Measurements from ENCODE around the gene CACHD1. TPM values are rescaled to one million over a fixed set of nuclear protein-coding genes. Genes with fewer than 3 reads are reported as not detected.

CACHD1 gene
- total and polyA plus RNA-seq, 2 of the 4 experiments (the other 2 are of a cell fraction): 2.9 to 5.9 TPM

DNA sequence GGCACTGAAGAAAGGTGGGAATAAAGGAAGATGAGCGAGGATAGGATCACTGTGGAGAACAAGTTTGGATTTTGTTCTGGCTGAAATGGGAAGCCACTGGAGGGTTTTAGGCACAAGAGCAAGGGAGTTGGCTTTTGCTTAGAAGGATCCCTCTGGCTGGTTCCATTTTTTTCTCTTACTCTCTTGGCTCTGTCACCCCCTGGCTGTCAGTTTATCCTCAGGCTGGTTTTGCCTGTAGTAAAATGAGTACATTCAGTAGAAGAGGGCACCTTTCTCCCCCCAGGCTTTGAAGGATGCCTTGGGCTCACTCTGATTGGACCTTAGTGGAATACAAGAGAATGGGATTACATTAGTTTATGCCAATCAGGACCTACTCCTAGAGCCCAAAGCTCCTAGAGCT, 17.1 kb downstream of the CACHD1 start:
- H2BK15ac ChIP-seq (ENCODE audit: low read depth, low read length): no peak overlapping the region
- no peak overlapping the region for H2BK120ac ChIP-seq (ENCODE audit: low read depth, low read length)
- H3K14ac ChIP-seq (replicated peaks; ENCODE audit: low read depth, low read length): no peak overlapping the region
- no peaks in the 10 kb centered on the region for H3K36me3 ChIP-seq (ENCODE audit: control insufficient read depth, insufficient read depth, low read length)
- H4K8ac ChIP-seq (ENCODE audit: low read depth in 2 of 2, low read length in 2 of 2): no peak overlapping the region
- no peak overlapping the region for H3K56ac ChIP-seq (ENCODE audit: extremely low read depth, insufficient read depth, low read length)
- H2AFZ ChIP-seq (replicated peaks; ENCODE audit: low read length, poor library complexity): no peak overlapping the region
- H3K23ac ChIP-seq (ENCODE audit: low read depth, low read length): no peak overlapping the region
- no peaks in the 10 kb centered on the region; the same call in 1 of the 2 replicates for H3K27me3 ChIP-seq (ENCODE audit: control insufficient read depth, insufficient read depth, low read length)
- no peak overlapping the region for H4K91ac ChIP-seq (ENCODE audit: insufficient read depth, low read depth, low read length)
- H3K9ac ChIP-seq (ENCODE audit: low read depth, low read length): no peak overlapping the region
- H2AK9ac ChIP-seq (replicated peaks; ENCODE audit: low read depth, low read length, poor library complexity): no peak overlapping the region
- H2BK20ac ChIP-seq (ENCODE audit: low read depth, low read length): no peak overlapping the region
- H2AK5ac ChIP-seq (ENCODE audit: low read depth, low read length): no peak overlapping the region
- no peak overlapping the region for H2BK5ac ChIP-seq (ENCODE audit: low read depth, low read length, poor library complexity, severe bottlenecking)
- no peaks in the 10 kb centered on the region for H3K79me1 ChIP-seq (ENCODE audit: low read depth in 1 of 2, low read length in 2 of 2)
- no peaks in the 10 kb centered on the region for H3K4me1 ChIP-seq (ENCODE audit: control insufficient read depth, insufficient read depth, low read length)
- ATAC-seq (ENCODE audit: low read depth): no peak
- BruUV-seq (replicated peaks): no TSS peak
- H3K9me3 ChIP-seq (ENCODE audit: control insufficient read depth, insufficient read depth, low read length): no peaks in the 10 kb centered on the region
- intact Hi-C loops (cut with micrococcal nuclease): no loop called here
- ChIA-PET POLR2A (ENCODE audit: unreplicated experiment) (no interaction called here), CTCF (no interaction called here)
- H3K4me3 ChIP-seq (ENCODE audit: insufficient read depth, low read depth, low read length): no peak overlapping the region
- dilution Hi-C loops (cut with HindIII; ENCODE audit: low sequenced_read_pairs, unreplicated experiment): no loop called here
- in situ Hi-C loops (cut with MboI; ENCODE audit: low sequenced_read_pairs): no loop called here
- 0 out of 2 replicates have a peak, but pooled peaks cover 3% of the 10 kb centered on the region for H4K20me1 ChIP-seq (ENCODE audit: insufficient read depth, low read length)
- no peak for DNase-seq
- no peaks in the 10 kb centered on the region for H3K9me1 ChIP-seq (ENCODE audit: insufficient read depth, low read length)
- H3K4ac ChIP-seq (ENCODE audit: low read depth, low read length): no peak overlapping the region
- no peak for TF ChIP-seq MAFK (IDR thresholded peaks at IDR 0.05; ENCODE audit: low read depth, low read length)
- no peak for TF ChIP-seq CHD1 (IDR thresholded peaks at IDR 0.05; ENCODE audit: low read depth, low read length)
- TF ChIP-seq, protein P1, sequence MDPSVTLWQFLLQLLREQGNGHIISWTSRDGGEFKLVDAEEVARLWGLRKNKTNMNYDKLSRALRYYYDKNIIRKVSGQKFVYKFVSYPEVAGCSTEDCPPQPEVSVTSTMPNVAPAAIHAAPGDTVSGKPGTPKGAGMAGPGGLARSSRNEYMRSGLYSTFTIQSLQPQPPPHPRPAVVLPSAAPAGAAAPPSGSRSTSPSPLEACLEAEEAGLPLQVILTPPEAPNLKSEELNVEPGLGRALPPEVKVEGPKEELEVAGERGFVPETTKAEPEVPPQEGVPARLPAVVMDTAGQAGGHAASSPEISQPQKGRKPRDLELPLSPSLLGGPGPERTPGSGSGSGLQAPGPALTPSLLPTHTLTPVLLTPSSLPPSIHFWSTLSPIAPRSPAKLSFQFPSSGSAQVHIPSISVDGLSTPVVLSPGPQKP (IDR thresholded peaks at IDR 0.05; ENCODE audit: borderline replicate concordance, low read depth, low read length): no peak
- TF ChIP-seq SMC3 (IDR thresholded peaks at IDR 0.05; ENCODE audit: low read depth, low read length): no peak
- no peak for TF ChIP-seq RAD21 (IDR thresholded peaks at IDR 0.05; ENCODE audit: low read length)
- no peak for TF ChIP-seq RFX5 (IDR thresholded peaks at IDR 0.05; ENCODE audit: low read depth, low read length)
- TF ChIP-seq, protein P2, sequence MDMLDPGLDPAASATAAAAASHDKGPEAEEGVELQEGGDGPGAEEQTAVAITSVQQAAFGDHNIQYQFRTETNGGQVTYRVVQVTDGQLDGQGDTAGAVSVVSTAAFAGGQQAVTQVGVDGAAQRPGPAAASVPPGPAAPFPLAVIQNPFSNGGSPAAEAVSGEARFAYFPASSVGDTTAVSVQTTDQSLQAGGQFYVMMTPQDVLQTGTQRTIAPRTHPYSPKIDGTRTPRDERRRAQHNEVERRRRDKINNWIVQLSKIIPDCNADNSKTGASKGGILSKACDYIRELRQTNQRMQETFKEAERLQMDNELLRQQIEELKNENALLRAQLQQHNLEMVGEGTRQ (IDR thresholded peaks at IDR 0.05; ENCODE audit: low read depth, low read length): no peak
- TF ChIP-seq, protein P3, sequence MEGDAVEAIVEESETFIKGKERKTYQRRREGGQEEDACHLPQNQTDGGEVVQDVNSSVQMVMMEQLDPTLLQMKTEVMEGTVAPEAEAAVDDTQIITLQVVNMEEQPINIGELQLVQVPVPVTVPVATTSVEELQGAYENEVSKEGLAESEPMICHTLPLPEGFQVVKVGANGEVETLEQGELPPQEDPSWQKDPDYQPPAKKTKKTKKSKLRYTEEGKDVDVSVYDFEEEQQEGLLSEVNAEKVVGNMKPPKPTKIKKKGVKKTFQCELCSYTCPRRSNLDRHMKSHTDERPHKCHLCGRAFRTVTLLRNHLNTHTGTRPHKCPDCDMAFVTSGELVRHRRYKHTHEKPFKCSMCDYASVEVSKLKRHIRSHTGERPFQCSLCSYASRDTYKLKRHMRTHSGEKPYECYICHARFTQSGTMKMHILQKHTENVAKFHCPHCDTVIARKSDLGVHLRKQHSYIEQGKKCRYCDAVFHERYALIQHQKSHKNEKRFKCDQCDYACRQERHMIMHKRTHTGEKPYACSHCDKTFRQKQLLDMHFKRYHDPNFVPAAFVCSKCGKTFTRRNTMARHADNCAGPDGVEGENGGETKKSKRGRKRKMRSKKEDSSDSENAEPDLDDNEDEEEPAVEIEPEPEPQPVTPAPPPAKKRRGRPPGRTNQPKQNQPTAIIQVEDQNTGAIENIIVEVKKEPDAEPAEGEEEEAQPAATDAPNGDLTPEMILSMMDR (conservative IDR thresholded peaks at IDR 0.05; ENCODE audit: low read depth, low read length): no peak
- no peak for TF ChIP-seq RCOR1 (IDR thresholded peaks at IDR 0.05; ENCODE audit: insufficient replicate concordance, low read length)
- no CpG with 5 or more reads among the region's 1 CpG for WGBS, 2 experiments (ENCODE audit: extremely low coverage in 2 of 2, insufficient read length in 1 of 2)
- no peak overlapping the region for H3K4me2 ChIP-seq (ENCODE audit: low read depth, low read length)
- H4K5ac ChIP-seq (ENCODE audit: low read depth, low read length): no peak overlapping the region
- H3K27ac ChIP-seq (ENCODE audit: insufficient read depth, low read length): no peak overlapping the region
- H3K18ac ChIP-seq (ENCODE audit: low read depth, low read length): no peak overlapping the region
